Measurements from ENCODE around the gene BPI. TPM values are rescaled to one million over a fixed set of nuclear protein-coding genes. Genes with fewer than 3 reads are reported as not detected.

The BPI gene
- total RNA-seq, 1 experiment from 2014 or later, result not detected

DNA sequence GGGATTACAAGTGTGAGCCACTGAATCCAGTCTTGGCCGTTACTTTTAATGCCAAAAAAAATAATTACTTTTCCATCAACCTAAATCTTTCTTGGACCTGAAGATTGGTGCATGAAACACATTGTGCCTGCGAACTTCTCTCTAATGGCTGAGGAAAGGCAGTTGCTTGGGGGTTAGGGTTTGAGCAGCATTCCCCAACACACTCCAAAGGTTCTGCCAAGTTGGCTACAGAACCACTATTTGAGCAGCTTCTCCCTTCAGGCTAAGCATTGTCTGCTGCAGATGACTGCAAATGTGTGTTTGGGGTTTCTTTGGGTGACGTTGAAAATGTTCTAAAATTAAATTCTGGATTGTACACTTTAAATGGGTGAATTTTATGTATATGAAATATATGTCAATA lies 36.0 kb downstream of the BPI start:
- Mint-ChIP-seq H3K4me1 (ENCODE audit: low read depth, unreplicated experiment) (peaks cover 5% of the 10 kb centered on the region), H3K36me3 (ENCODE audit: insufficient read depth, unreplicated experiment) (no peaks in the 10 kb centered on the region), H3K27ac (ENCODE audit: unreplicated experiment) (no peak overlapping the region), H3K27me3 (ENCODE audit: insufficient read depth, unreplicated experiment) (peaks cover 6% of the 10 kb centered on the region), H3K9me3 (ENCODE audit: unreplicated experiment) (peaks cover 12% of the 10 kb centered on the region), H3K4me3 (ENCODE audit: unreplicated experiment) (no peak overlapping the region)
- Histone ChIP-seq H3K4me3 (ENCODE audit: low read depth, low read length) (no peak overlapping the region), H3K36me3 (ENCODE audit: control insufficient read depth, insufficient read depth, low read length) (no peaks in the 10 kb centered on the region), H3K27me3 (replicated peaks; ENCODE audit: control insufficient read depth, insufficient read depth, low read length) (no peaks in the 10 kb centered on the region), H3K4me1 (peaks cover 16% of the 10 kb centered on the region), H3K9me3 (peaks cover 5% of the 10 kb centered on the region)
- ChIA-PET POLR2A (interaction anchor here (1.5 kb wide), 1 partner anchor 132 kb away, joined by 3 read pairs; the partner anchor contains the start of gene RALGAPB), CTCF (interaction anchor here (1.1 to 8.6 kb wide), 6 partner anchors 16 to 133 kb away, joined by 3 to 170 read pairs (median 6); partner anchors contain the start of gene RALGAPB)
- TF ChIP-seq, protein P1, sequence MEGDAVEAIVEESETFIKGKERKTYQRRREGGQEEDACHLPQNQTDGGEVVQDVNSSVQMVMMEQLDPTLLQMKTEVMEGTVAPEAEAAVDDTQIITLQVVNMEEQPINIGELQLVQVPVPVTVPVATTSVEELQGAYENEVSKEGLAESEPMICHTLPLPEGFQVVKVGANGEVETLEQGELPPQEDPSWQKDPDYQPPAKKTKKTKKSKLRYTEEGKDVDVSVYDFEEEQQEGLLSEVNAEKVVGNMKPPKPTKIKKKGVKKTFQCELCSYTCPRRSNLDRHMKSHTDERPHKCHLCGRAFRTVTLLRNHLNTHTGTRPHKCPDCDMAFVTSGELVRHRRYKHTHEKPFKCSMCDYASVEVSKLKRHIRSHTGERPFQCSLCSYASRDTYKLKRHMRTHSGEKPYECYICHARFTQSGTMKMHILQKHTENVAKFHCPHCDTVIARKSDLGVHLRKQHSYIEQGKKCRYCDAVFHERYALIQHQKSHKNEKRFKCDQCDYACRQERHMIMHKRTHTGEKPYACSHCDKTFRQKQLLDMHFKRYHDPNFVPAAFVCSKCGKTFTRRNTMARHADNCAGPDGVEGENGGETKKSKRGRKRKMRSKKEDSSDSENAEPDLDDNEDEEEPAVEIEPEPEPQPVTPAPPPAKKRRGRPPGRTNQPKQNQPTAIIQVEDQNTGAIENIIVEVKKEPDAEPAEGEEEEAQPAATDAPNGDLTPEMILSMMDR (IDR thresholded peaks at IDR 0.05; ENCODE audit: insufficient read depth in 1 of 2, low read depth in 1 of 2, low read length in 1 of 2, severe bottlenecking in 1 of 2, unreplicated experiment in 1 of 2), result no peak
- intact Hi-C loops (cut with micrococcal nuclease; ENCODE audit: unreplicated experiment), result loop anchor here (1.0 to 5.0 kb wide), 2 partner anchors 52 to 68 kb away; no protein-coding TSS in a partner anchor
- BruUV-seq (replicated peaks), result no TSS peak
- DNase-seq, result no peak

DNA sequence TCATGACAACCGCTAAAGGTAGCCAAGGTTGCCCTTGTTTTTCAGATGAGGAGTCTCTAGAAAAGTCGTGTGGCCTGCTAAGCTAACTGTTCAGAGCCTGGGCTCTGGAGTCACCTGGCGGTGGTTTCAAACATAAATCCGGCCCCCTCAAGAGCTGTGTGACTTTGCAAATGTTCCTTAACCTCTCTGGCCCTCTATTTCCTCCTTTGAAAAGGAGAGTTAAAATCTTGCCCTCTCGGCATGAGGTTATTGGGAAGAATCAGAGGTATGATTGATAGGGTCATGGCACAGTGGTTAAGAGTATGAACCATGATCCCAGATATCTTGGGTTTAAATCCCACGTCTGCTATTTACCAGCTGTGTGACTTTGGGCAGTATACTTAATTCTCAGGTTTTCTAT lies 36.7 kb downstream of the BPI start:
- intact Hi-C loops (cut with micrococcal nuclease; ENCODE audit: unreplicated experiment), result no loop called here
- no peak overlapping the region for H3K4me3 Mint-ChIP-seq (ENCODE audit: unreplicated experiment)
- H3K4me1 ChIP-seq, result peaks cover 16% of the 10 kb centered on the region
- H3K27me3 ChIP-seq (replicated peaks; ENCODE audit: control insufficient read depth, insufficient read depth, low read length), result no peaks in the 10 kb centered on the region
- H3K27me3 Mint-ChIP-seq (ENCODE audit: insufficient read depth, unreplicated experiment), result peaks cover 6% of the 10 kb centered on the region
- DNase-seq, result no peak
- CTCF ChIA-PET, result interaction anchor here (8.6 kb wide), 1 partner anchor 67 kb away, joined by 170 read pairs; no protein-coding TSS in a partner anchor
- no peak overlapping the region for H3K27ac Mint-ChIP-seq (ENCODE audit: unreplicated experiment)
- no peaks in the 10 kb centered on the region for H3K36me3 Mint-ChIP-seq (ENCODE audit: insufficient read depth, unreplicated experiment)
- no TSS peak for BruUV-seq (replicated peaks)
- POLR2A ChIA-PET, result no interaction called here
- H3K36me3 ChIP-seq (ENCODE audit: control insufficient read depth, insufficient read depth, low read length), result no peaks in the 10 kb centered on the region
- peaks cover 12% of the 10 kb centered on the region for H3K9me3 Mint-ChIP-seq (ENCODE audit: unreplicated experiment)
- no peak overlapping the region for H3K4me3 ChIP-seq (ENCODE audit: low read depth, low read length)
- H3K9me3 ChIP-seq, result peaks cover 5% of the 10 kb centered on the region
- TF ChIP-seq, protein P1 (IDR thresholded peaks at IDR 0.05; ENCODE audit: insufficient read depth in 1 of 2, low read depth in 1 of 2, low read length in 1 of 2, severe bottlenecking in 1 of 2, unreplicated experiment in 1 of 2), result no peak
- peaks cover 5% of the 10 kb centered on the region for H3K4me1 Mint-ChIP-seq (ENCODE audit: low read depth, unreplicated experiment)

DNA sequence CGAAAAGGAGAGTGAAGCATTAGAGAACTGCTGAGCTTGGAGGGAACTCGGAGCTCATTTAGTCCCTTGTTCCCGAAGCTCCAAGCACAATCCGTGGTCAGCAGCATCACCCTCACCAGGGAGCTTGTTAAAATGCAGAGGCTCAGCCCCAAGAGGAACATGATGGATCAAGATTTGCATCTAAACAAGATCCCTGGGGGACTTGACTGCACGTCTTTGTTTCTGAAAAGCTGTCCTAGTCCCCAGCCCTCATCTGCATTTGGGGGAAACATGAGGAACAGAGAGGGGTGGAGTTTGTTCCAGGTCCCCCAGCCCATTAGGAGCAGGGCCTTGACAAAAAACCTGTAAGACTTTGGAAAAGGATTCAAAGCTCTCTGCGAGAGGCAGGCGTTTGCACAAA lies 38.3 kb downstream of the BPI start:
- no TSS peak for BruUV-seq (replicated peaks)
- no peaks in the 10 kb centered on the region for H3K36me3 ChIP-seq (ENCODE audit: control insufficient read depth, insufficient read depth, low read length)
- H3K9me3 ChIP-seq, result peaks cover 5% of the 10 kb centered on the region
- peaks cover 5% of the 10 kb centered on the region for H3K4me1 Mint-ChIP-seq (ENCODE audit: low read depth, unreplicated experiment)
- H3K4me1 ChIP-seq, result peaks cover 16% of the 10 kb centered on the region
- ChIA-PET CTCF (interaction anchor here (8.6 kb wide), 1 partner anchor 65 kb away, joined by 170 read pairs; no protein-coding TSS in a partner anchor), POLR2A (no interaction called here)
- no peaks in the 10 kb centered on the region for H3K27me3 ChIP-seq (replicated peaks; ENCODE audit: control insufficient read depth, insufficient read depth, low read length)
- TF ChIP-seq, protein P1 (IDR thresholded peaks at IDR 0.05; ENCODE audit: insufficient read depth in 1 of 2, low read depth in 1 of 2, low read length in 1 of 2, severe bottlenecking in 1 of 2, unreplicated experiment in 1 of 2), result no peak
- H3K27ac Mint-ChIP-seq (ENCODE audit: unreplicated experiment), result no peak overlapping the region
- no peak for DNase-seq
- H3K4me3 ChIP-seq (ENCODE audit: low read depth, low read length), result no peak overlapping the region
- H3K4me3 Mint-ChIP-seq (ENCODE audit: unreplicated experiment), result no peak overlapping the region
- peaks cover 12% of the 10 kb centered on the region for H3K9me3 Mint-ChIP-seq (ENCODE audit: unreplicated experiment)
- no peaks in the 10 kb centered on the region for H3K36me3 Mint-ChIP-seq (ENCODE audit: insufficient read depth, unreplicated experiment)
- intact Hi-C loops (cut with micrococcal nuclease; ENCODE audit: unreplicated experiment), result no loop called here
- H3K27me3 Mint-ChIP-seq (ENCODE audit: insufficient read depth, unreplicated experiment), result no peaks in the 10 kb centered on the region
